Measurements from ENCODE around the gene URGCP. TPM values are rescaled to one million over a fixed set of nuclear protein-coding genes. Genes with fewer than 3 reads are reported as not detected.

Gene URGCP
- total RNA-seq, 4 donors from 2014 or later, result 26.3 to 42.0 (median 34.5) TPM

- no peak overlapping the region for H3K4me3 ChIP-seq (ENCODE audit: low read depth, poor library complexity, severe bottlenecking)
- TF ChIP-seq CTCF (IDR thresholded peaks at IDR 0.05), result no peak
- TF ChIP-seq POLR2A (IDR thresholded peaks at IDR 0.05), result no peak
- intact Hi-C loops (cut with DNase I; ENCODE audit: low total_unique reads), result no loop called here
- 60 to 66% methylated on average over 3 of the region's 3 CpGs for WGBS, 2 donors
- no peak for DNase-seq (ENCODE audit: low spot score in 2 of 2)
These were observed 31.0 kb upstream of the URGCP start for GRCh38 chr7:43937444-43937843.

- DNase-seq (ENCODE audit: low spot score in 2 of 2), result no peak
- no peak overlapping the region for H3K4me3 ChIP-seq (ENCODE audit: low read depth, poor library complexity, severe bottlenecking)
- intact Hi-C loops (cut with DNase I; ENCODE audit: low total_unique reads), result no loop called here
- 90 to 93% methylated on average over 3 of the region's 3 CpGs for WGBS, 2 donors
- TF ChIP-seq CTCF (IDR thresholded peaks at IDR 0.05) (no peak), POLR2A (IDR thresholded peaks at IDR 0.05) (no peak)
These were observed 27.6 kb upstream of the URGCP start for GRCh38 chr7:43933902-43934560.

GRCh38 chr7:43931346-43931745, 24.9 kb upstream of the URGCP start:
- intact Hi-C loops (cut with DNase I; ENCODE audit: low total_unique reads), result no loop called here
- TF ChIP-seq CTCF (IDR thresholded peaks at IDR 0.05) (no peak), POLR2A (IDR thresholded peaks at IDR 0.05) (no peak)
- 79 to 89% methylated on average over 7 of the region's 7 CpGs for WGBS, 2 donors
- DNase-seq (ENCODE audit: low spot score in 2 of 2), result no peak
- no peak overlapping the region for H3K4me3 ChIP-seq (ENCODE audit: low read depth, poor library complexity, severe bottlenecking)

GRCh38 chr7:43929529-43930457, 23.4 kb upstream of the URGCP start:
- H3K4me3 ChIP-seq (ENCODE audit: low read depth, poor library complexity, severe bottlenecking), result no peak overlapping the region
- intact Hi-C loops (cut with DNase I; ENCODE audit: low total_unique reads), result no loop called here
- 90 to 91% methylated on average over 5 of the region's 5 CpGs for WGBS, 2 donors
- no peak for DNase-seq (ENCODE audit: low spot score in 2 of 2)
- TF ChIP-seq CTCF (IDR thresholded peaks at IDR 0.05) (no peak), POLR2A (IDR thresholded peaks at IDR 0.05) (no peak)

GRCh38 chr7:43927810-43928209, 21.4 kb upstream of the URGCP start:
- TF ChIP-seq CTCF (IDR thresholded peaks at IDR 0.05) (no peak), POLR2A (IDR thresholded peaks at IDR 0.05) (no peak)
- no peak overlapping the region for H3K4me3 ChIP-seq (ENCODE audit: low read depth, poor library complexity, severe bottlenecking)
- intact Hi-C loops (cut with DNase I; ENCODE audit: low total_unique reads), result no loop called here
- 89 to 93% methylated on average over 4 of the region's 4 CpGs for WGBS, 2 donors
- no peak for DNase-seq (ENCODE audit: low spot score in 2 of 2)

Data from lower leg skin (tissue), 4 donors.